Activated CD4-positive, CD25-positive, alpha-beta regulatory T cell treated with anti-CD3 and anti-CD28 coated beads, Interleukin-2, amount 50 U/mL, for 72 hours (primary cell): Measurements from ENCODE around the gene UBE2N.
A peak's percentile ranks its signal among the peaks of the same experiment; 100 is the strongest.
"Not testable (repeated sequence)": the region's sequence is repeated elsewhere in the genome, so short reads cannot be mapped to it uniquely, and the experiment has no call there.

Experiments used
- DNase-seq: peaks from one replicate; pipeline ENCODE4 v3.0.0; 2021

UBE2N gene

DNA sequence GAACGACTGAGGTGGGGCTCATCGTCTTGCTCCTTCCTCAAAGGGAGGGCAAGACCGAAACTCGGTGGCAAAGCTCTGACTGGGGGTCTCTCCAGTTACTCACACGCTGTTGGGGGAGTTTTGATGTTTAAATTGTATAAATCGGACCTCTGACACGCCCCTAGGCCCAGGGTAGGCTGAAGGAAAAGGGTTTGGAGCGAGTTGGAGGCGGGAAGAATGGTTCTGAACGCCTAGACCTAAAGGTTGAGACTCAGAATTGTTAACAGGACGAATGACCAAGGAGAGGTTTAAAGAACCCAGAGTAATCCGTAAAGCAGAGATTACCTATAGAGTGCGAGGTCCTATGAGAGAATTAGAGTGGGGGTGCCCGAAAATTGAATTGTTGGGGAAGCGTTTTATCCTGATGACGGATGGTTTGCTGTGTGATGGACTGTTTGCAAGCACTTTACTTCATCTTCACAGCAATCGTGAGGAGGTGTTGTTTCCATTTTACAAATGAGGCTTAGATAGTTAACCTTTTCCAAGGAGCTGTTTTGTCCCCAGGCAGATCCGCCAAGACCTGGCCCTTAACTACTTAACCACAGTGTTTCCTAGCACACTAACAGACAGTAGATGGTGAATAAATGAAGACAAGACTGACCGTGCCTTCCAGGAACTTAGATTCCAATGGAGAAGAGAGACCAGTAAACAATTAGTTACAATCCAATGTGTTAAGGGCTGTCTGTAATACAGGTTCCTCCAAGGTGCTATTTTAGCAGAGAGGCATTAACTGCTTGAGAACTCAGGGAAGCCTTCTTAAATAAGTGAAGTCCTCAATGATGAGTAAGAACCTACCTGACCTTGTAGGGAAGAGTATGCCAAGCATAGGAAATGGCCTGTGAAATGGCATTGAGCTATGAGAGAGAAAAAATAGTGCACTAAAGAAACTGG lies 929 bp upstream of the UBE2N start:
- DNase-seq, result no peak

DNA sequence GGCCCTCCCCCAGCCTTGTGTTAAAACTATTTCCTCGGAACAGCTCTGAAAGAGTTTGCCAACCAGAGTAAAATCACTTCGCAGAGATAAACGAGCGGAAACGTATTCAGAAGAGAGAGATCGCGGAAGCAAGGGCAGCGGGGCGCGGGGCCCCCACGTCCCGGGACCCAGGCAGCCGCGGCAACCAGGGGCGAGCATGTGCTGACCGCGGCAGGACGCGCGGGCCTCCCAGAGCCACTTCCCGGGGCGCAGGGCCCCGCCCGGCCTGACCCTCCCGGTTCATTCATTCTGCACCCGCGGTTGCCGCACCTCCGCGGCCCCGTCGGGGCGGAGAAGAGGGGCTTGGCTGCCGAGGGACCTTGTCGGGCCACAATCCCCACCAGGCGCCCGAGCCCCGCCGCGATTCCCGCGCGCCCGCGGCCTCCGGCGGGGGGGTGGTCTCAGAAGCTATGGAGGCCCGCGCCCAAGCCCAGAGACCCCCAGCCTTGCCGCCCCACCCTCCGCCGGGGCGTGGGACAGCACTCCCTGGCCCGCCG lies 598 bp downstream of the UBE2N start:
- DNase-seq, result peak; percentile 53

DNA sequence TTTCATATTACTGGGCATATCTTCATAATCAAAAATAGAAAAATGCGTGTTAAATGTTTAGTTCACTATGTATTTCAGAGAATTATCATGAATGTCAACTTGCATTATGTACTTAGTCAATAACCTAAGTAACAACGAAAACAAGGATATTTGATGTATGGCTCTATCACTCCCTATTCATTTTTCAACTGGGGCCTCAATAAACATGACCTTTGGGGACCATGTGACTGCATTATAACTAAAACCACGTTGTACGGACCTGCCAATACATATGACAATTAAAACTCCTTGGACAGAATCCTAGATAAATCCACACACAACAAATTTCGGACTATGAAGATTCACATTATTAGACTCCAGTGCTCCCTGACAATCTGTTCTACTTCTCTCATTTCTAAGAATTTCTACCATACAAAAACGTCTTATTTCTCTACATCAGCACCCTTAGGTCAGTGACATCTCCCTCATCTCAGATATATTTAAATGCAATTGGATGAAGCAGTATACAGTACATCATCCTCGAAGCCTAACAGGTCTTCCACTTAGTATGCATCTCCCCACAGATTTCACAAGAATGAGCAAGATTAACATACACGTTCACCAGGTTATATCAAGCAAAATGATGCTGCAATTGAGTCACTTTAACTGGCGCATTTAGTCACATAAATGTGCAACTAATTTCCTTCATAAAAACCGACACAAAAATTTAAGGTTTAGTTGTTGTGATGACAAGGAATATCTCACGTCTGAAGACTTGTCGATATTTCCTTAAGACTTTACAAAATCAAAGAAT lies 1.5 kb downstream of the UBE2N start:
- no peak for DNase-seq

DNA sequence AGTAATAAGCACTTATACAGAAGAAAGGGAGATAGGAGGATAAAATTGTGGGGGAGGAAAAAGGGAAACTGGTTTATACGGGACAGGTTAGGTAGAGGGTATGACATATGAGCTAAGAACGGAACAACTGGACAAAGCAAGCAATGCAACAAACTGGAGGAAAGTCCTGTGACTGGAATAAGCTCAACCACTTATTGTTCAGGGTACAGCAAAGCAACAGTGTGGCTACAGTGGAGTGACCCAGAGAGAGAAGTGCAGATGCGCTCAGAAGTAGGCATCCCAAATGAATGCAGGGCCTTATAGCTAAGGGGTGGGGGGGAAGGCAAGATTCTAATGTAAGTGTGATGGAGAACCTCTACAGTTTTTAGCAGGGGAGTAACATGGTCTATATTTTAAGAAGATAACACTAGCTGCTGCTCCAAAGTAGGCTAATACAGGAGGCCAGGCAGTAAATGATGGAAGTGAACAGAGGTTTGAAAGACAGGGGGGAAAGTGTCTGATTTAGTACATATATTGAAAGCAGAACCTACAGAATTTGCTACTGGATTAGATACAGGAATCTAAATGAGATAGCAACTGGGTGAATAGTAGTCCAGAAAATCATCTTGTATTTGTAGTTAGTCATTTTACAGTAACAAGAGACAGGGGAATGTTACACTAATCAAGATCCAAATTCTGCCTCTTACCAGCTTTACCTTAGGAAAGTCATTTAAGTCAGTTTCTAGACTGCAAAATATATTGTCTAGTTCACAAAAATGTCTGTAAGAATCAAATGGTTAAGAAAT lies 3.3 kb downstream of the UBE2N start:
- DNase-seq, result no peak

DNA sequence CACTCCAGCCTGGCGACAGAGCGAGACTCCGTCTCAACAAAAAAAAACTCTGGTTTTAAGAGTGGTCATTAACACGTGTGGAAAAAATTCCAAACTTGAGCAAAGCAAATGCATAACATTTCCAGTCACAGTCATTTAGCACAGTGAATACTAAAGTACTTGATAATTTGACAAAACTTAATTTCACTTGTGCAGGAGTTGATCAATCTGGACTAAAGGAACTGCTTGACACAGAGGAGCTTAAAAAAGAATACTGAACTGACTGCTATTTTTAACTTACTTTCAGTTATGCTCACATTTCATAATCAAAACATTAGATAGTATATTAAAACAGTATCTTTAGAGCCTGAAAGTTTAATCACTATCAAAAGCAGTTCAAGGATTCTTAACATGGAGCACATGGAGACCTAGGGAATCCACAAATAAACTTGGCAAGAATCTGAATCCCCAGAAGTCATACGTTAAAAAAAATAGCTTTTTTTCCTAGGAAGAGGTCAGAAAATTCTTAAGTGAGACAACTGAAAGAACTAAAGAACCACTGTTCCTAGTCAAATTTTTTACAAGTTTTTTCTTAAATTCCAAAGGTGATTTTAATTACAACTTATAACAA lies 7.4 kb downstream of the UBE2N start:
- no peak for DNase-seq

DNA sequence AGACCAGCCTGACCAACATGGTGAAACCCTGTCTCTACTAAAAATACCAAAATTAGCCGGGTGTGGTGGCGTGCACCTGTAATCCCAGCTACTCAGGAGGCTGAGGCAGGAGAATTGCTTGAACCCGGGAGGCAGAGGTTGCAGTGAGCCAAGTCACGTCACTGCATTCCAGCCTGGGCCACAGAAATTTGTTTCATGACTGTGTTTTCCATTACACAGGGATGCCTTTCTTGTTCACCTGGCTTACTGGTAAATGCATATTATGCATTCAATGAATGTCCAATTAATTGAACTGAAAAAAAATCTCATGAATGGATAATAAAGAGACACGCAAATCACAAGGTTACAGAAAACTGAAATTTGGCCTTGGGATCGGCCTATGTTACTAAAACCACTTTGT lies 9.7 kb downstream of the UBE2N start:
- not testable (repeated sequence) for DNase-seq

DNA sequence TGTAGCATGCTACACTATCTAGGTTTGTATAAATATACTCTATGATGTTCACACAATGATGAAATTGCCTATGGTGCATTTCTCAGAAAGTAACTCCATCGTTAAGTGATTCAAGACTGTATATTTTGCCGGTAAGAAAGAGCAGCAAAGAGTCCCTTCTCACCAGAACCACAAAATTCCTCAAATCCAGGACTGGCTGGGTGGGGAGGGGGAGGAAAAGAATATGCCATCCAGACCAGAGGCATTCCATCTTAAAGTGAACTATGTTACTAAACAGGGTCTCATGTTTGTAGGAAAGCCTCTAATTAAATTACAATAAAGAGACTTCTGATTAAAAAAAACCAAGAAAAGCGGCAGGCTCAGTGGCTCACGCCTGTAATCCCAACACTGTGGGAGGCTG lies 11.5 kb downstream of the UBE2N start:
- no peak for DNase-seq

DNA sequence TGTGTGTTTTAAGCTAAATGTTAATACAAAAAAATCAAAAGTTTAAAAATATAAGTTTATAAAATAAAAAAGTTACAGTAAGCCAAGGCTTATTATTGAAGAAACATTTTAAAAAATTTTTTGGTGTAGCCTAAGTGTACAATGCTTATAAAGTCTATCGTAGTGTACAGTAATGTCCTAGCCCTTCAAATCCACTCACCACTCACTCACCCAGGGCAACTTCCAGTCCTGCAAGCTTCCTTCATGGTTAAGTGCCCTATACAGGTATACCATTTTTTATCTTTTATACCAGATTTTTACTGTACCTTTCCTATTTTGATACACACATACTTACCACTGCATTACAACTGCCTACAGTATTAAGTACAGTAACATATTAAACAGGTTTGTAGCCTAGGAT lies 11.9 kb downstream of the UBE2N start:
- no peak for DNase-seq

DNA sequence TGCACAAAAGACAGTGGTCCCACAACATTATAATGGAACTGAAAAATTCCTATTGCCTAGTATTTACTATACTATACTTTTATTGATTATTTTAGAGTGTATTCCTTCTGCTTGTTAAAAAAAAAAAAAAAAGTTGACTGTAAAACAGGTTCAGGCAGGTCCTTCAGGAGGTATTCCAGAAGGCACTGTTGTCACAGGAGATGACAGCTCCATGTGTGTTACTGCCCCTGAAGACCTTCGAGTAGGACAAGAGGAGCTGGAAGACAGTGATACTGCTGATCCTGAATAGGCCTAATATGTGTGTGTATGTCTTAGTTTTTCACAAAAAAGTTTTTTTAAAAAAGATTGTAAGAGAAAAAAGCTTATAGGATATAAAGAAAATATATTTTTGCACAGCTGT lies 12.3 kb downstream of the UBE2N start:
- no peak for DNase-seq

DNA sequence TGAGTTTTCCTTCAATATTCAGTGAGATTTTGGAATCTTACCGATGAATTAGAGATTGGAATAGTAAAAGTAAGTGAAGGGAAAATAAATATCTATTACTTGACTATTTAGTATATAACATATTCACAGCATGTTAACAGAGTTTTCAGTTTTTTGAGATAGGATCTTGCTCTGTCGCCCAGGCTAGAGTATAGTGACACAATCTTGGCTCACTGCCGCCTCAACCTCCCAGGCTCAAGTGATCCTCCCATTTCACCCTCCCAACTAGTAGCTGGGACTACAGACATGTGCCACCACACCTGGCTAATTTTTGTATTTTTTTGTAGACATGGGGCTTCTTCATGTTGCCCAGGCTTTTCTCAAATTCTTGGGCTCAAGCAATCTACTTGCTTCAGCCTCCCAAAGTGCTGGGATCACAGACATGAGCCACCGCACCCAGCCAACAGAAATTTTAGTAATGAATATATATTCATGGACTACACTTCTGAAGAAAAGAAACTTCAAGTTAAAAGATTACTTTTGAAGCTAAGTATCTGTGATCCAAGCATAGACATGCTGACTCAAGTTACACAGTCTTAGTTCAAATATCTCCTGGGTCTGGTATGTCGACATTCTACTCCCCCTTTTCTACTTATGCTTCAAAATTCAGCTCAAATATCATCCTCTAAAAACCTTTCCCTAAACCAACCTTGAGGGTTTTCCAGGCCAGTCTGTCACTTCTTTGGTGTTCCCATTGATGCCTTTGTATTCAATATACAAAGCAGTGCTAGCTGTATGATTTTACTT lies 13.8 kb downstream of the UBE2N start:
- DNase-seq, result no peak

DNA sequence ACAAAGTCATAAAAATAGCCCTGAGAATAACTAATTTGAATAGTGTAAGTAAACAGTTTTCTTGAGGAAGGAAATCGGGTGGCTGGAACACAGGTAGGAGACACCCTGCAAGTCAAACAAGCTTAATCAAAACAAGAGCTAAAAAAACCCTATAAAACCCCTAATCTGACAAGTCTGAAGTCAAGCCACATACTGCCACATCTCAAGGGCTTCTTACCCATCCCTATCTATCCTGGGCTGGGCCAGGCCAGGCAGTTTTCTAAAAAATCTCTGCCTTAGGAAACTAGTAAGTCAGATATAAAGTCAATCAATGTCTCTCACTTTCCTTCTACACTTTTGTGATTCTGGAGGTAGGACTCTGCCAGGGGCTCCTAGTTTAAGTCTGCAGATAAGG lies 15.3 kb downstream of the UBE2N start:
- DNase-seq, result no peak

DNA sequence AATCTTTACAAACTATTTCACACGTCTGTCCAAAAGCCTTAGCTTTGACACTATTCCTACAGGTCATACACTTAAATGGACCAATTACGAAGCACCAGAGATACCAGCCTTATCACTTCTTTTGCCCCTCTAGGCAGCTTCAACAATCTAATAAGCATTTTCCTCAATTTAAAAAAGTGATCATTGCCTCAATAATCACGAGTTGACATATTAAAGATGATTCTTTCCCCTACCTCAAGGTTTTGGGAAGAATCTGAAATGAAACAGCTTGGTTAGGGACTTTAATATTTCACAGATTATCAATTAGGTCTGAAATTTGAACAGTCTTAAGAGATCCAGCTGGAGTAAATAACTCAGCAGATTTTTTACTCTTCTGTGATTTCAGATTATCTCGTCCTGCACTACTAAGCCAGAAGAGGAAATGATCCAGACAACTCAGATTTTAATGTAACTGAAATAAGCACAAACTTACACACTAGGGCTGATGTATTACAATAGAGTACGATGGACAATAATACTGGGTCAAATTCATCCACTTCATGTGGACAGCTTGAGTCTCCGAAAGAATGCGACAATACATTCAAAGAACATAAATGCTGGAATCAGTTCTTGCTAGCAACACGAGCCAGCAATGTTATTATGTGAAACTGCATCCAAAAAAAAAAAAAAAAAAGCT lies 15.9 kb downstream of the UBE2N start:
- DNase-seq, result no peak

DNA sequence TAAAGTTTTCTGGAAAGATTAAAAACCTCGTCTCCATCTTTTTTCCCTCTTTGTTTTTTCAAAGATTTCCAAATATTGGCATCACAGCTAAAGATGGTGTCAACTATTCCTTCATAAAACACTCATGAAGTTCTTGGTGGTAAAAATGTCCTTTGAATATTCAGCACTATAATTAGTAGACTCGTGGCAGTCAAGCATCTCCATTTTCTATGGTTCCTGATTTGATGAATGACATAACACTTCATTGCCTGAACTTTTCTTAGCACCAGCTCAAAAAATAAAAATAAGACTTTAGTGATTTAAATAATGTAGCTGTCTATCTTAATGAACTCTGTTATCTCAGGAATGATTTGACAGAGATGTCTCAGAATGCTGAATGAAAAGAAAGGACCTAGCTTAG lies 19.7 kb downstream of the UBE2N start:
- no peak for DNase-seq

DNA sequence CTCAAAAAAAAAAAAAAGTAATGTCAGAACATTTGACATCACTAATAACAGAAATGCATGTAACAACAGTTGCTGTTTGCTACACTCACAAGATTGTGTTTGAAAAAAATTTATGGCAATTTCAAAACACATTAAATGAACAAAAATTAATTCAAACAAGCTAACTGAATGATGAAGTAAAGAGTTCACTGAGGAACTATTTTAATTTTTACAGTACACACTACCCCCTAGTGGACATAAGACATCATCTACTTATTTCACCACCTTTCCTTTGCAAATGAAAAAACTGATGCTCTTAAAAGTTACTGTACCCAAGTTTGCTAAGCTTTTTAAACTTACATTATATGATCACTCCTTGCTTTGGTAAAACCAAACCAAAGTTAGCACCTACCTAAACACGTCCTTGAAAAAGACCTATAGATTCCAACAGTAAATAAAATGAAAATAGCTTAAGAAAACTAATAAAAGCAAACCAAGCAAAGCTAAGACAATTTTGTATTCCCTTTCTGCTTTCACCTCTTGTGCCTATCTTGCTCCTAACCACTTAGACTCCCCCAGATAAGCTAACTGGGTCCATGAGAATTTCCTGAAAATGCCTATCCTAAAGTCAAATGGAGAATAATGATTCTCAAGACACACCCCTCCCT lies 22.2 kb downstream of the UBE2N start:
- DNase-seq, result no peak

DNA sequence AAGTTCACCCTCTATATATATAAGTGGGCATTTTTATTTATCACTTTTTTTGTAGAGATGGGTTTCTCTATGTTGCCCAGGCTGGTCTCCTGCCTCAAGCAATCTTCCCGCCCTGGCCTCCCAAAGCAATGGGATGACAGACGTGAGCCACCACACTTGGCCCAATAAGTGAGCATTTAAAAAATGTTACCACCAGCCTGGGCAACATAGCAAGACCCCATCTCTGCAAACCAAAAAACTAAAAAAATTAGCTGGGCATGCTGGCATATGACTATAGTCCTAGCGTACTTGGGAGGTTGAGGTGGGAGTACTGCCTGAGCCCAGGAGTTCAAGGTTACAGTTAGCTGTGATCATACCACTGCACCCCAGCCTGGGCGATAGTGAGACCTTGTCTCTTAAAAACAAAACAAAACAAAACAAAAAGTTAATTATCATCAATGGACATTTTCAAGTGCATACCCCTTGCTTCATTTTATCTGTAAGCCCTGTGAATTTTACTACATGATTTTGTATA lies 23.7 kb downstream of the UBE2N start:
- no peak for DNase-seq

DNA sequence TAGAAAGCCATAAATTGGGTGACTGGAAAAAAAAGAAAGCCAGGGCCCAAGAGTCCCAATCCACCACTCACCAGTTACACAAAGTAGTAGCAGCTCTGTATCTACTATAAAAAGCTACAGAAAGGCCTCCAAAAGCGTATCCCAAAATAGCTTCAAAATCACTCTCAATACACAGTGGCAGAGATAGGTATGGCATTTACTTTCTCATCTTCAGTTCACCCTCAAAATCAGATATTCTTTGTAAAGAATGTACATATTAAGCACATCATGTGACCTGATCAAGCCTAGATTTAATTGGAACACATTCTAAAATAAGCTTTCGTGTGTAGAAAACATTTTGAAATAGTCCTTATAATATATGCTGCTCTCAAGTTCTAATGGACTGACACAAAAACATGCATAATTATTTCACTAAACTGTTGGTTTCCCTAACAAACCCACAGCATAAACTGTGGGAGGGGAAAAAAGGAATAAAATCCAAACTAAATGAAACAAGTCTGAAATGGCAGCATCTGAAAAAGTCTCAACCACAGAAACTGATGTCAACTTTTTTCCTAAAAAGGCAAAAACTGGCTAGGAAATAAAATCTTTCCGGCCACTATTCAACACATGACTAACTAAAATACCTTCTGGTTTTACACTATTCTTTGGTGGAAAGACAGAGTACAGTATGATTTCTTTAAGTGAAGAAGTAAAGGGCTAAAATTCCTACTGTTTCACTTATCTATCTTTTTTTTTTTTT lies 25.9 kb downstream of the UBE2N start:
- no peak for DNase-seq

DNA sequence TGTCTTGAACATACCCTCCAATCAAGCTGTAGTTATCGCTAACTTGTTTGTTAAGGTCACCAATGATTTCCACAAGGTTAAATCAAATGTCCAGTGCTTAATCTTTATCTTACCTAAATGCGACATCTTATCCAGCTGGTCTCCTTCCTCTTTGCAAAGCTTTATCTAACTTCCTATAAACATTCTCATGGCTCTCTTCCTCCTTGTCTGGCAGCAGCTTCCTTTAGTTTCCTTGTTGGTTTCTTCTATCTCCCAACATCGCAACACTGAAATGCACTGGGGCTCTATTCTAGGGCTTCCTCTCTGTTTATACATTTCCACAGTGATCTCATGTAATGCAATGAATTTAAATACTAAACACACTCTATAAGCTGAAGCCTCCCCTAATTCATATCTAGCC lies 28.7 kb downstream of the UBE2N start:
- DNase-seq, result no peak

DNA sequence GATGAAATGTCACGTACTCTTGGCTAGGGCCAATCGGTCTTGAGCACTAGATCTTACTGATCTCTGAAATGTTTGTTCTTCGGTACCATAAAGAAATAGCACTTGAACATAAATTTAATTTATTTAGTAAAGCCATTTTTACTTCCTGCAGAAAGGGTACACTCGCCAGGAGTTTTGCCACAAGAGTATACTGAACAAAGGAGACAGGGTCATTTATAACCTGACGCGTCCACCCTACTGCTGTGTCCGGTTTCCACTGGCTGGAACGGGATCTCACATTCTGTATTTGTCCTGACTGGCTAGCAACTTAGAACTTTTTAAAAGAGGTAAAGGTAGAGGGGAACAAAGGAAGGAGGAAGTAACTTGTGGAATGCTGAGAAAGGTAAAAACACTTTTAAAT lies 29.4 kb downstream of the UBE2N start:
- not testable (repeated sequence) for DNase-seq

DNA sequence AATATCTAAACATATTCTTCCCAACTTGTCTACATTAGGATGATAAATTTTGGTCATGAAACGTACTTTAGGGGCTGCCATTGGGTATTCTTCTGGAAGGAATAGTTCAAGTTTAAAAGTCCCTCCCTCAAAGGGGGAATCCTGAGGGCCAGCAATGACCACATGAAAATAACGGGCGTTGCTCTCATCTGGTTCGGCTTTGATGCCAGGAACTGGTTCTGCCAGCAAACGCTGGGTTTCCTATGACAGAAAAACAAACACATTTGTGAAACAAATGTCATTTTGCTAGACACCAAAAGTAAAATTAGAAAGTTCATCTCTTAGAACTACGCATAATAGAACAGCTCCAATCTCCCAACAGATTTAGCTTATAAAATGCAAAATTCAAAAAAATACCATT lies 30.7 kb downstream of the UBE2N start:
- not testable (repeated sequence) for DNase-seq
